ENCODE data around the gene WDR7.

- TF ChIP-seq POLR2AphosphoS5 (IDR thresholded peaks at IDR 0.05) (no peak), POLR2A (IDR thresholded peaks at IDR 0.05) (no peak)
These were observed 35.2 kb upstream of the WDR7 start for GRCh38 chr18:56615738-56616520.

Data from gastroesophageal sphincter (tissue), 2 donors.